Activated B cell treated with CpG ODN at 0.5 μM for 24 hours (primary cell): Measurements from ENCODE around the gene EPB41. TPM values are rescaled to one million over a fixed set of nuclear protein-coding genes. Genes with fewer than 3 reads are reported as not detected.

Experiments used
- ATAC-seq: fragments of 200-7000 bp; cut with Tn5 transposase; one replicate; pipeline ENCODE4 v1.10.0; 2021; ENCODE audit warnings: low read depth, mild to moderate bottlenecking, moderate library complexity
- CTCF ChIA-PET: fragments of 350-600 bp; sonication (Branson Sonifier 250); formaldehyde crosslinking; loops from one replicate; lab custom pipeline; 2021; ENCODE audit warnings: antibody characterized with exemption; lab: Charles Lee
- POLR2A ChIA-PET: fragments of 350-600 bp; sonication (Branson Sonifier 250); formaldehyde crosslinking; loops from one replicate; lab custom pipeline; 2021; ENCODE audit warnings: antibody characterized with exemption; lab: Charles Lee
- DNase-seq: peaks from one replicate; pipeline ENCODE4 v3.0.0; 2022
- H3K27ac Mint-ChIP-seq: one replicate; pipeline ENCODE4 v1.8.0; 2020; ENCODE audit warnings: mixed read lengths
- H3K27me3 Mint-ChIP-seq: one replicate; pipeline ENCODE4 v1.8.0; 2021; ENCODE audit warnings: mixed read lengths
- H3K36me3 Mint-ChIP-seq: one replicate; pipeline ENCODE4 v1.8.0; 2021; ENCODE audit warnings: low read depth, mixed read lengths
- H3K4me1 Mint-ChIP-seq: one replicate; pipeline ENCODE4 v1.8.0; 2021; ENCODE audit warnings: mixed read lengths
- H3K4me3 Mint-ChIP-seq: one replicate; pipeline ENCODE4 v1.8.0; 2020; ENCODE audit warnings: mild to moderate bottlenecking, mixed read lengths
- H3K9me3 Mint-ChIP-seq: one replicate; pipeline ENCODE4 v1.8.0; 2020; ENCODE audit warnings: mixed read lengths
- CTCF ChIP-seq: fragments of 200-600 bp; IDR thresholded peaks from one replicate; pipeline ENCODE4 v1.8.0; 2022; ENCODE audit warnings: antibody characterized with exemption, mild to moderate bottlenecking
- intact Hi-C: fragments of 100-400 bp; cut with micrococcal nuclease; formaldehyde crosslinking; loops from one replicate; pipeline ENCODE4 v1.15.1; 2024
- total RNA-seq: library from RNA; stranded (reverse); gene quantifications from 2 replicates; pipeline ENCODE4 v1.2.3, GENCODE V29; 2022

The EPB41 gene
- total RNA-seq, 1 donor from 2014 or later, result 73.8 TPM

- H3K27ac Mint-ChIP-seq, result no peak overlapping the region
- ChIA-PET CTCF (no interaction called here), POLR2A (no interaction called here)
- intact Hi-C loops, result no loop called here
- no peaks in the 10 kb centered on the region for H3K9me3 Mint-ChIP-seq
- ATAC-seq (no peak), DNase-seq (no peak)
- no peaks in the 10 kb centered on the region for H3K27me3 Mint-ChIP-seq
- H3K4me3 Mint-ChIP-seq, result no peak overlapping the region
- peaks cover 26% of the 10 kb centered on the region for H3K4me1 Mint-ChIP-seq
- peaks cover 21% of the 10 kb centered on the region for H3K36me3 Mint-ChIP-seq
- TF ChIP-seq CTCF, result no peak
Observed at GRCh38 chr1:28981210-28981609, 66.8 kb downstream of the EPB41 start.

GRCh38 chr1:28982198-28982597 lies 67.8 kb downstream of the EPB41 start:
- H3K9me3 Mint-ChIP-seq, result no peaks in the 10 kb centered on the region
- ChIA-PET CTCF (no interaction called here), POLR2A (no interaction called here)
- peaks cover 35% of the 10 kb centered on the region for H3K4me1 Mint-ChIP-seq
- intact Hi-C loops, result no loop called here
- H3K36me3 Mint-ChIP-seq, result peaks cover 20% of the 10 kb centered on the region
- H3K27ac Mint-ChIP-seq, result no peak overlapping the region
- H3K4me3 Mint-ChIP-seq, result no peak overlapping the region
- no peak for TF ChIP-seq CTCF
- no peaks in the 10 kb centered on the region for H3K27me3 Mint-ChIP-seq
- no peak for ATAC-seq
- DNase-seq, result no peak

- Mint-ChIP-seq H3K4me3 (no peak overlapping the region), H3K36me3 (peaks cover 25% of the 10 kb centered on the region), H3K27me3 (no peaks in the 10 kb centered on the region), H3K4me1 (peaks cover 30% of the 10 kb centered on the region), H3K9me3 (no peaks in the 10 kb centered on the region), H3K27ac (no peak overlapping the region)
- DNase-seq (no peak), ATAC-seq (no peak)
- no peak for TF ChIP-seq CTCF
- intact Hi-C loops, result no loop called here
- ChIA-PET POLR2A (interaction anchor here (1.5 kb wide), 1 partner anchor 97 kb away, joined by 3 read pairs; no protein-coding TSS in a partner anchor), CTCF (interaction anchor here (0.7 kb wide), 1 partner anchor 76 kb away, joined by 3 read pairs; no protein-coding TSS in a partner anchor)
Observed at GRCh38 chr1:28983091-28983490, 68.7 kb downstream of the EPB41 start.

- peaks cover 27% of the 10 kb centered on the region for H3K4me1 Mint-ChIP-seq
- no peak overlapping the region for H3K4me3 Mint-ChIP-seq
- no peaks in the 10 kb centered on the region for H3K9me3 Mint-ChIP-seq
- no peaks in the 10 kb centered on the region for H3K27me3 Mint-ChIP-seq
- H3K27ac Mint-ChIP-seq, result no peak overlapping the region
- POLR2A ChIA-PET, result interaction anchor here (1.5 kb wide), 1 partner anchor 98 kb away, joined by 3 read pairs; no protein-coding TSS in a partner anchor
- no peak for DNase-seq
- peaks cover 27% of the 10 kb centered on the region for H3K36me3 Mint-ChIP-seq
- ATAC-seq, result no peak
- CTCF ChIA-PET, result interaction anchor here (0.6 to 0.7 kb wide), 2 partner anchors 76 to 102 kb away, joined by 3 read pairs; no protein-coding TSS in a partner anchor
- TF ChIP-seq CTCF, result no peak
- intact Hi-C loops, result no loop called here
Observed at GRCh38 chr1:28983509-28984310, 69.3 kb downstream of the EPB41 start.

GRCh38 chr1:28984311-28984684 lies 69.9 kb downstream of the EPB41 start:
- Mint-ChIP-seq H3K4me3 (no peak overlapping the region), H3K27me3 (no peaks in the 10 kb centered on the region), H3K27ac (no peak overlapping the region), H3K4me1 (peaks cover 27% of the 10 kb centered on the region), H3K9me3 (no peaks in the 10 kb centered on the region), H3K36me3 (peaks cover 30% of the 10 kb centered on the region)
- DNase-seq, result no peak
- intact Hi-C loops, result no loop called here
- ChIA-PET CTCF (no interaction called here), POLR2A (no interaction called here)
- ATAC-seq, result no peak
- TF ChIP-seq CTCF, result no peak
